ENCODE measurements around the gene SYNE1.
A peak's percentile ranks its signal among the peaks of the same experiment; 100 is the strongest.

Gene SYNE1

DNA sequence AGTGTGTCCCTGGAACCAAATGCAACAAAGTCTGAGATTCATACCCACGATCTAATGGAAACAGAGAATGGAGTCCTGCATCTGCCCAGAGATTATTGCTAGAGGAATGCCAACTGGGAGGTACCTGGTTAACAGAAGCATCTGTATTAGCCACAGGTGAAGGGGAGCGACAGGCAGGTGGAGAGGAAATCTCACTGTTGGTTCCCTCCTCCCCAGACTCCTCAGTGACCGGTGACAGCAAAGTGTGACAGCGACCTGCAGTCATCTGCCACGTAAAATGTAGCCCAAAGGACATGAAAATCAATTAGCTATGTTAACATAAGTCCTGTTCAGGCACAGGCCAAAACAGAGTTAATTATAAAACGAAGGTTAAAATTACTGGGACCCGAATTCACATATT lies 336.6 kb downstream of the SYNE1 start:
- H3K36me3 ChIP-seq = peaks cover 0 to 2% (median 0%) of the 10 kb centered on the region in 11 experiments; a peak in 1 of 22 replicates
- H3K27me3 ChIP-seq = no peaks in the 10 kb centered on the region
- TF ChIP-seq Cebpa-rat (IDR thresholded peaks at IDR 0.05) = no peak
- peak overlapping the region; percentile 65 to 79 (median 72); a peak in 15 of 20 replicates for H3K4me3 ChIP-seq
- H3K4me1 ChIP-seq = peaks cover 39 to 59% (median 50%) of the 10 kb centered on the region in 10 experiments
- H3K27ac ChIP-seq = peak overlapping the region in 7 of 11 experiments; percentile 70 to 90 (median 83); a peak in 11 of 22 replicates
- H4K20me1 ChIP-seq = peaks cover 0 to 7% (median 0%) of the 10 kb centered on the region in 11 experiments; a peak in 1 of 22 replicates
- H3K9ac ChIP-seq = peak overlapping the region in 8 of 11 experiments; percentile 7 to 93 (median 83); a peak in 12 of 22 replicates
- peak overlapping the region; percentile 63 to 96 (median 86) for H3K4me2 ChIP-seq
- H3K9me3 ChIP-seq (replicated peaks in 1 of 11) = no peaks in the 10 kb centered on the region

DNA sequence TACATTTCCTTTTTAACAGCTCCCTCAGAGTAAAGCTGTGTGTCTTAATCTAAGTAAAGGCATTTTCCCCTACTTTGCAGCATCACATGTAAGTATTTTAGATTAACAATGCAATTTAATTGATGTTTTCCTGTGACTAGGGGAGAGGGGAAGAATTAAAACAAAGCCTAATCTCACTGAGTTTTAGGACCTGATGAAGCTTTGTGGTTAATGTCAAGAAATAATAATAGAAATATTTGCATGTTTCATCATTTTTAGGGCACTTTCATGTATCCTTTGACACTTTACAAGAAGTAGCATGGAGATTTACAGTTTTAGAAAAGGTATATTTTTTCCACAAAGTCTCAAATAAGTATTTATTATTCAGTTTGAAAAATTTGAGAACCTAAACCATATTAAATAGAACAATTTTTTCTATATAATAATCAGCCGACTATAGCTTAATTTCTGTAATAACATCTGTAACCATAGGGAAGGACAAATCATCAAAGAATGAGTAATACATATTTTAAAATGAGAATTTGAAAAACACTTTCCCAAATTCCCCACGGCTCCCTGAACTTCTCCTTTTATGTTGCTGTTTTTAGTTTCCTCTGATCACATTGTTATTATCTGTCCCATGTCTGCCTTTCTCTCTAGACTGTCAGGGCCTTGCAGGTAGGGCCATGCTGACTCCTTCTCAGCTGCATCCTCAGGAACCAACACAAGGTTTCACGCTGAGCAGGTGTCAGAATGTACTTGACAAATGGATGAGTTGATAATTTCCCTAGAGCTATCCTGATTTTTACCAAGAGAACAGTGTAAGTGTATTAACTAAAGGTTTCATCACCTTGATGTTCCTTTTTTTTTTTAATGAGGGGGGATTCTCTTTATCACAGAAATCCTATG lies 338.1 kb downstream of the SYNE1 start:
- peaks cover 0 to 7% (median 0%) of the 10 kb centered on the region in 11 experiments; a peak in 1 of 22 replicates for H4K20me1 ChIP-seq
- peak overlapping the region in 7 of 11 experiments; percentile 15 to 67 (median 55); a peak in 10 of 22 replicates for H3K9ac ChIP-seq
- peak overlapping the region in 9 of 11 experiments; percentile 13 to 78 (median 35); a peak in 11 of 22 replicates for H3K27ac ChIP-seq
- peak overlapping the region; percentile 46 to 96 (median 78) for H3K4me2 ChIP-seq
- H3K4me3 ChIP-seq = peak overlapping the region in 3 of 10 experiments; percentile 3 to 34 (median 23); a peak in 4 of 20 replicates
- H3K9me3 ChIP-seq (replicated peaks in 1 of 11) = no peaks in the 10 kb centered on the region
- peaks cover 39 to 59% (median 50%) of the 10 kb centered on the region in 10 experiments for H3K4me1 ChIP-seq
- no peaks in the 10 kb centered on the region for H3K27me3 ChIP-seq
- no peak for TF ChIP-seq Cebpa-rat (IDR thresholded peaks at IDR 0.05)
- H3K36me3 ChIP-seq = peaks cover 0 to 9% (median under 1%) of the 10 kb centered on the region in 11 experiments; a peak in 6 of 22 replicates

DNA sequence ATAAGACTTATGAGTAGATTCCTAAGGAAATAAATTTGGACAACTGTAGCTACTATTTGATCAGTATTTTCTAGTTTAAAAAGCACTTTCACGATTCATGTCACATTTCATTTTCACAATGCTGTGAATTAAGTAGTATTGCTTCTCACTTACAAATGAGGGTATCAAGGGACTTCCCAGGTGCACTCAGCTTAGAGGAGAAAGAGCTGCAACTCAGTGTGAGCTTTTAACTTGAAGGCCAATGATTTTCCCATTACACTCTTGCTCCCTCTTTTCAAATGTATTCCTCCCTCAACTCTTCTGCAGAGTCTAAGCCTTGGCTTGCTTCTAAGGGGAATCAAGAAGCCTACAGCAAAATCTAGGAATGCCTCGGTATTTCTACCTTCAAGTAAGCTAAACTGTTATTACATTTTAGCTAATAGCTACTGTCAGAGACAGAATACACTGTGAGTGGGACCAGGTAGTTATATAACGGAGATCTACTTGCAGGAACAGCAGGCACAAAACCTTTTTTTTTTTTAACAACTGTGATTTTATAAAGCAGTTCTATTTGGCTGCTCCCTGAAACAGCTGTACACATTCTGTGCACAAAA lies 339.0 kb downstream of the SYNE1 start:
- Histone ChIP-seq H4K20me1 (peaks cover 0 to 7% (median 0%) of the 10 kb centered on the region in 11 experiments; a peak in 1 of 22 replicates), H3K27me3 (no peaks in the 10 kb centered on the region), H3K9ac (peak overlapping the region in 7 of 11 experiments; percentile 15 to 67 (median 46); a peak in 9 of 22 replicates), H3K9me3 (replicated peaks in 1 of 11) (no peaks in the 10 kb centered on the region), H3K4me2 (peak overlapping the region; percentile 46 to 96 (median 78)), H3K4me1 (peaks cover 39 to 59% (median 49%) of the 10 kb centered on the region in 10 experiments), H3K4me3 (peak overlapping the region in 1 of 10 experiments; percentile 23; a peak in 2 of 20 replicates), H3K27ac (peak overlapping the region in 6 of 11 experiments; percentile 13 to 78 (median 40); a peak in 6 of 22 replicates), H3K36me3 (peaks cover 9 to 18% (median 9%) of the 10 kb centered on the region in 11 experiments)
- no peak for TF ChIP-seq Cebpa-rat (IDR thresholded peaks at IDR 0.05)

DNA sequence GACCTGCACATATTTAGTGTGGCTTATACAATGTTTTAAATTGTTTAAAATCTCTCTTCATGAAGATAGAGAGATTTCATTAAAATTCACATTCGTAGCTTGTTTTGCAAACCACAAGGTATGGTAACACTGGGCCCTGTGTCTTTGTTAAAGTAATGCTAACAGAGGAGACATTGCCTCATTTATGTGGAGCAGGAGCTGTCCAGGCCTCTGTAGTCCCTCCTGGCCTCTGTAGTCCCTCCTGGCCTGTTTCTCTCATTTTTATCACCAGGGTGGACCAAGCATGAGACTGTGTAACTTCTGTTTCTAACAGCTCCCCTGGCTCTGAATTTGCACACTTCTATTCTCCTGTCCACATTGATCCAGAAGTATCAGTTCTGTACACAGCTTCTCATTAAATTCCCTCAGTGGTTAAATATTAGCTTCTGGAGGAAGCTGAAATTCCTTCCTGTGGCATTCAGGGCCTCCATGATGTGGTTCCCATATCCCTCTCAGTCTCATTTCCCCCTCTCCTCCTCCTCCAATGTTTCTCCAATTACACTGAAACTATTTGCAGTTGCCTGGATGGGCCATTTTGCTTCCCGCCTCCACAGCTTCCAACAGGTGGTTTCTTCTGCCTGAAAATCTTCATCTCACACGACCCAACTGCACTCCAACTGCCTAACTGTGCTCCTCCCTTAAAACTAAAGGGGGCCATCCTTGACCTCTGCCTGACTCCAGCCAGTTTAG lies 340.4 kb downstream of the SYNE1 start:
- Histone ChIP-seq H3K4me3 (no peak overlapping the region), H3K4me1 (peaks cover 39 to 54% (median 48%) of the 10 kb centered on the region in 10 experiments), H3K36me3 (peaks cover 10 to 32% (median 22%) of the 10 kb centered on the region in 11 experiments), H3K9me3 (replicated peaks in 1 of 11) (no peaks in the 10 kb centered on the region), H4K20me1 (peaks cover 0 to 7% (median 0%) of the 10 kb centered on the region in 11 experiments; a peak in 1 of 22 replicates), H3K27me3 (no peaks in the 10 kb centered on the region), H3K4me2 (peak overlapping the region; percentile 23 to 84 (median 65)), H3K27ac (no peak overlapping the region), H3K9ac (no peak overlapping the region)
- no peak for TF ChIP-seq Cebpa-rat (IDR thresholded peaks at IDR 0.05)

DNA sequence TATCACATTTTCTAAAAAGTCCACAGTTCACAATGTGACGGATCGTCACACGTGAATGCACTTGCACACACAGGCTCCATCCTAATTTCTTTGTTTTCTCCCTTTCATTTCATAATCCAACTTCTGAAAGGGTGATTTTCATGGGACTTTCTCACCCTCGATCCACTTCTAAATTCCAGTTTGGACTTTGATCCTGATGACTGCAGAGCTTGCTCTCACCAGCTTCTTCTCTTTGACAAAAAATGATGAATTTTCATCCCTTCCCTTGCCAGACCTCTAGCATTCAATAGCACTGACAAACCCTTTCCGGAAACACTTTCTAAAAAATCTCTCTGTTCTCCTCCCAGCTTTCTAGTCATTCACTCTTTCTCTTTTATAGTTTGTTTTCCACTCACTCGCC lies 341.2 kb downstream of the SYNE1 start:
- peaks cover 37 to 49% (median 45%) of the 10 kb centered on the region in 10 experiments for H3K4me1 ChIP-seq
- H3K9me3 ChIP-seq (replicated peaks in 1 of 11) = no peaks in the 10 kb centered on the region
- TF ChIP-seq Cebpa-rat (IDR thresholded peaks at IDR 0.05) = no peak
- H3K4me2 ChIP-seq = peak overlapping the region in 1 of 11 experiments; percentile 74; a peak in 1 of 22 replicates
- no peaks in the 10 kb centered on the region for H3K27me3 ChIP-seq
- H3K9ac ChIP-seq = no peak overlapping the region
- H3K4me3 ChIP-seq = no peak overlapping the region
- peaks cover 10 to 38% (median 27%) of the 10 kb centered on the region in 11 experiments for H3K36me3 ChIP-seq
- H4K20me1 ChIP-seq = peaks cover 0 to 7% (median 0%) of the 10 kb centered on the region in 11 experiments; a peak in 1 of 22 replicates
- no peak overlapping the region for H3K27ac ChIP-seq

DNA sequence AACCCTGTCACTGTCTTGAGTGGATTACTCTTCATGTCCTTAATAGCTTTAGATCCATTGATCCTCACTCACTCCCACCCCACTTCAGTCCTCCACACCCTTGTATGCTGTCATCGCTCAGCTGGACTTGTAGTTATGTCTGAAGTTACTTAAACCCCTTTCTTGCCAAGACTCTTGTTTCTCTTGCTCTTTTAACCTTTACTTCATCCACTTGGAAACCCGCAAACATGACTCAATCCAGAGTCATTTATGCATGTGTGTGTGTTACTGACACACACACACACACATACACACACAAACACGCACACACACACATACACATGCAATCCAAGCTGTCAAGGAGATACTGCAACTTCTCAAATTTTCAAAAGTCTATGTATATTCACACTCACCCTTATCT lies 341.8 kb downstream of the SYNE1 start:
- no peak overlapping the region for H3K27ac ChIP-seq
- H3K27me3 ChIP-seq = no peaks in the 10 kb centered on the region
- H3K4me2 ChIP-seq = no peak overlapping the region
- H3K36me3 ChIP-seq = peaks cover 10 to 43% (median 31%) of the 10 kb centered on the region in 11 experiments
- H3K4me3 ChIP-seq = no peak overlapping the region
- H3K9me3 ChIP-seq (replicated peaks in 1 of 11) = no peaks in the 10 kb centered on the region
- no peak overlapping the region for H3K9ac ChIP-seq
- peaks cover 0 to 7% (median 0%) of the 10 kb centered on the region in 11 experiments; a peak in 1 of 22 replicates for H4K20me1 ChIP-seq
- H3K4me1 ChIP-seq = peaks cover 31 to 44% (median 39%) of the 10 kb centered on the region in 10 experiments
- no peak for TF ChIP-seq Cebpa-rat (IDR thresholded peaks at IDR 0.05)

DNA sequence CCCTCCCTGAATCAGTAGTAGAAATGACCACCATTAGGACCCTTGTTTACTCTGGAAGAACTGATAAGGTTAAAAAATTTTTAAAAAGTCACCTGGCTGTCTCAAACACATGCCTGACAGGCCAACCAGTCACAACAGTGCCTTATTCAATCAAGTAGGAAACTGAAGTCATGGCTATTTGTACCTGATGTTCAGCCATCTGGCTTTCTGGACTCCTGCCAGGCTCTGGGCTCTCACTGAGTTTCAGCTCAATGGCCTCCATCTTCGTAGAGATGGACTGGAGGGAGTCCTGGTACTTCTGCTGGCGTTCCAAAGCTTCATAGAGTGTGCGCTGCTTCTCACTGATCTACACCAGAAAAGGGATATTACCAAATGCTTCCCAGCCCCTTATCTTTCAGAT lies 343.8 kb downstream of the SYNE1 start:
- no peak for TF ChIP-seq Cebpa-rat (IDR thresholded peaks at IDR 0.05)
- Histone ChIP-seq H3K4me3 (no peak overlapping the region), H3K4me2 (no peak overlapping the region), H3K4me1 (peaks cover 17 to 24% (median 22%) of the 10 kb centered on the region in 10 experiments), H3K36me3 (peaks cover 15 to 61% (median 44%) of the 10 kb centered on the region in 11 experiments), H3K9ac (no peak overlapping the region), H3K27me3 (no peaks in the 10 kb centered on the region), H4K20me1 (peaks cover 0 to 7% (median 0%) of the 10 kb centered on the region in 11 experiments; a peak in 1 of 22 replicates), H3K27ac (no peak overlapping the region), H3K9me3 (replicated peaks in 1 of 11) (no peaks in the 10 kb centered on the region)

DNA sequence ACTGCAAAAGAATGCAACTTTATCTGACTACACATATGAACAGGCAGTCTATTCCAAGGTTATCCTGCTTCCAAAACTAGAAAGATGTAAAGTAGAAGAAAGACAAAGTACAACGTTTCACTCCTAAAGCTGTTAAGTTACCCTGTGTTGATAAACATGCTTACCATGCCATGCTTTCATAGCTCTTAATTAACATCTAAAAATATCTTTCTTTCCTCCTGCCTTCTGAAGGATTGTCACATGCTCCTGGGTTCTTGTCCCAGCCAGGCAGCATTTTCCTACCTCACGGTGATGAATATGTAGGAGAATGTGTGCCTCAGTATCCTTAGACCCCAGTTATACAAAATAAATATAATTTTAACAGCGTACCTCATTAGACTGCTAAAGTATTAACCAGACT lies 344.6 kb downstream of the SYNE1 start:
- Histone ChIP-seq H3K36me3 (peaks cover 15 to 70% (median 48%) of the 10 kb centered on the region in 11 experiments), H4K20me1 (peaks cover 0 to 7% (median 0%) of the 10 kb centered on the region in 11 experiments; a peak in 1 of 22 replicates), H3K4me1 (peaks cover 11 to 16% (median 14%) of the 10 kb centered on the region in 10 experiments), H3K9me3 (replicated peaks in 1 of 11) (no peaks in the 10 kb centered on the region), H3K9ac (no peak overlapping the region), H3K27me3 (no peaks in the 10 kb centered on the region), H3K27ac (no peak overlapping the region), H3K4me2 (no peak overlapping the region), H3K4me3 (no peak overlapping the region)
- TF ChIP-seq Cebpa-rat (IDR thresholded peaks at IDR 0.05) = no peak

Measured in BLaER1 treated with 17β-estradiol and CSF1 and Interleukin-3, amounts not matched to agents 10 nM and 100 nM (cell line).